Breast epithelium (tissue), 4 donors: ENCODE measurements around the gene CTSE. TPM values are rescaled to one million over a fixed set of nuclear protein-coding genes. Genes with fewer than 3 reads are reported as not detected.
A peak's percentile ranks its signal among the peaks of the same experiment; 100 is the strongest.

Source experiments
- DNase-seq, 2 donors: peaks; one replicate each; pipeline ENCODE4 v3.0.0-alpha.2; 2019; ENCODE audit warnings: low spot score in 2 of 2
- H3K27ac ChIP-seq, 2 donors: fragments of 200-600 bp; sonication (generic) in 1 of 2; one replicate each; pipeline ENCODE4 v1.5.1; 2016 to 2019; ENCODE audit warnings: mild to moderate bottlenecking in 1 of 2
- H3K27me3 ChIP-seq, 2 donors: fragments of 200-600 bp; sonication (generic) in 1 of 2; one replicate each; pipeline versions ENCODE4 v1.5.1 to v1.6.0; 2017 to 2019; ENCODE audit warnings: control low read depth in 1 of 2, mild to moderate bottlenecking in 1 of 2
- H3K36me3 ChIP-seq: fragments of 200-600 bp; one replicate; pipeline ENCODE4 v1.5.1; 2019
- H3K4me1 ChIP-seq, 2 donors: fragments of 200-600 bp; sonication (generic); one replicate each; pipeline ENCODE4 v1.5.1; 2016 to 2019; ENCODE audit warnings: control low read depth in 1 of 2
- H3K4me3 ChIP-seq, 3 donors: fragments of 200-600 bp; sonication (generic); 1 replicate in 2 of 3; 2 replicates in 1 of 3; pipeline ENCODE4 v1.5.1; 2016 to 2019; ENCODE audit warnings: mild to moderate bottlenecking in 3 of 3, moderate library complexity in 2 of 3
- H3K9me3 ChIP-seq, 2 donors: fragments of 200-600 bp; sonication (generic) in 1 of 2; one replicate each; pipeline ENCODE4 v1.5.1; 2016 to 2019; ENCODE audit warnings: control low read depth in 1 of 2
- POLR2A ChIP-seq: fragments of 450-650 bp; IDR thresholded peaks from one replicate; pipeline ENCODE4 v1.6.1; 2016; ENCODE audit warnings: antibody characterized with exemption, mild to moderate bottlenecking, moderate library complexity
- POLR2AphosphoS5 ChIP-seq, 3 donors: sonication (generic); formaldehyde crosslinking; IDR thresholded peaks; one replicate each; pipeline ENCODE4 v1.6.1; 2017; ENCODE audit warnings: antibody characterized with exemption in 3 of 3
- intact Hi-C: fragments of 100-400 bp; cut with DNase I; formaldehyde crosslinking; loops from one replicate; pipeline ENCODE4 v1.15.1; 2023; ENCODE audit warnings: low total_unique reads
- total RNA-seq, 3 donors: library from RNA; depleted of rRNA; stranded (reverse); fragments of >200 nt; gene quantifications; one replicate each; pipeline ENCODE4 v1.1.0, GENCODE V29; 2016
- TF ChIP-seq, protein P1 (sequence below), 3 donors: fragments of 450-650 bp; IDR thresholded peaks; one replicate each; pipeline ENCODE4 v1.5.1; 2016 to 2017; ENCODE audit warnings: antibody characterized with exemption in 3 of 3, mild to moderate bottlenecking in 3 of 3, moderate library complexity in 3 of 3

Gene CTSE
- total RNA-seq, 3 donors from 2014 or later, result under 0.01 TPM; not detected in 2

GRCh38 chr1:206032380-206033140, 8.9 kb upstream of the CTSE start:
- DNase-seq, result no peak
- Histone ChIP-seq H3K4me3 (no peak overlapping the region), H3K4me1 (no peaks in the 10 kb centered on the region), H3K9me3 (no peaks in the 10 kb centered on the region), H3K27me3 (no peaks in the 10 kb centered on the region), H3K27ac (no peak overlapping the region), H3K36me3 (no peaks in the 10 kb centered on the region)
- intact Hi-C loops, result no loop called here
- no peak for TF ChIP-seq POLR2AphosphoS5 (IDR thresholded peaks at IDR 0.05)
- TF ChIP-seq, protein P1, sequence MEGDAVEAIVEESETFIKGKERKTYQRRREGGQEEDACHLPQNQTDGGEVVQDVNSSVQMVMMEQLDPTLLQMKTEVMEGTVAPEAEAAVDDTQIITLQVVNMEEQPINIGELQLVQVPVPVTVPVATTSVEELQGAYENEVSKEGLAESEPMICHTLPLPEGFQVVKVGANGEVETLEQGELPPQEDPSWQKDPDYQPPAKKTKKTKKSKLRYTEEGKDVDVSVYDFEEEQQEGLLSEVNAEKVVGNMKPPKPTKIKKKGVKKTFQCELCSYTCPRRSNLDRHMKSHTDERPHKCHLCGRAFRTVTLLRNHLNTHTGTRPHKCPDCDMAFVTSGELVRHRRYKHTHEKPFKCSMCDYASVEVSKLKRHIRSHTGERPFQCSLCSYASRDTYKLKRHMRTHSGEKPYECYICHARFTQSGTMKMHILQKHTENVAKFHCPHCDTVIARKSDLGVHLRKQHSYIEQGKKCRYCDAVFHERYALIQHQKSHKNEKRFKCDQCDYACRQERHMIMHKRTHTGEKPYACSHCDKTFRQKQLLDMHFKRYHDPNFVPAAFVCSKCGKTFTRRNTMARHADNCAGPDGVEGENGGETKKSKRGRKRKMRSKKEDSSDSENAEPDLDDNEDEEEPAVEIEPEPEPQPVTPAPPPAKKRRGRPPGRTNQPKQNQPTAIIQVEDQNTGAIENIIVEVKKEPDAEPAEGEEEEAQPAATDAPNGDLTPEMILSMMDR (IDR thresholded peaks at IDR 0.05), result no peak
- no peak for TF ChIP-seq POLR2A

DNA sequence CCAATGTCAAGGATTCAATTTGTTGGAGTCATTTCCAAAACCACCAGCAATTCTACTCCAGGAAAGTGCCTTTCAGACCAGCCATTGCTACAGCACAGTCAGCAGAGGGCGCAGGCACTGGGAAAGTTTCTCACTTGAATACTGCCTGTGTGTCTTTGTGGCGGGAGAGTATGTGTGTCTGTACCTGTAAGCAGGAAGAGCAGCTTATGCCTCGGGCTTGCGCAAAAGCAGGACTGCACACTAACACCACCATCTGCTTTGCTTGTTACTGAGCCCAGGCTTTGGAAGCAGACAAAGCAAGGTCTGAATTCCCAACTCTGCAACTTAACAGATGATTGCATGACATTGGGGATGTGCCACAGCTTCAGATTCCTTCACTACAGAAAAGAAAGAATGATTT, 7.0 kb upstream of the CTSE start:
- no peak overlapping the region for H3K27ac ChIP-seq
- intact Hi-C loops, result no loop called here
- H3K36me3 ChIP-seq, result no peaks in the 10 kb centered on the region
- TF ChIP-seq POLR2A (no peak), POLR2AphosphoS5 (IDR thresholded peaks at IDR 0.05) (peak in 1 of 3 donors; percentile 42)
- TF ChIP-seq, protein P1 (IDR thresholded peaks at IDR 0.05), result peak; percentile 25 to 76 (median 53)
- DNase-seq, result peak in 1 of 2 donors; percentile 68
- H3K27me3 ChIP-seq, result no peaks in the 10 kb centered on the region
- H3K9me3 ChIP-seq, result no peaks in the 10 kb centered on the region
- no peak overlapping the region for H3K4me3 ChIP-seq
- H3K4me1 ChIP-seq, result no peaks in the 10 kb centered on the region

- no peaks in the 10 kb centered on the region for H3K9me3 ChIP-seq
- intact Hi-C loops, result no loop called here
- H3K4me1 ChIP-seq, result no peaks in the 10 kb centered on the region
- DNase-seq, result no peak
- no peak overlapping the region for H3K27ac ChIP-seq
- no peaks in the 10 kb centered on the region for H3K27me3 ChIP-seq
- no peak overlapping the region for H3K4me3 ChIP-seq
- TF ChIP-seq, protein P1 (IDR thresholded peaks at IDR 0.05), result no peak
- TF ChIP-seq POLR2AphosphoS5 (IDR thresholded peaks at IDR 0.05) (no peak), POLR2A (no peak)
- H3K36me3 ChIP-seq, result no peaks in the 10 kb centered on the region
These were observed 6.5 kb upstream of the CTSE start for GRCh38 chr1:206030191-206030590.

- Histone ChIP-seq H3K4me1 (no peaks in the 10 kb centered on the region), H3K9me3 (no peaks in the 10 kb centered on the region), H3K27ac (no peak overlapping the region), H3K36me3 (no peaks in the 10 kb centered on the region), H3K4me3 (no peak overlapping the region), H3K27me3 (no peaks in the 10 kb centered on the region)
- TF ChIP-seq, protein P1 (IDR thresholded peaks at IDR 0.05), result no peak
- peak; percentile 31 to 67 (median 50) for TF ChIP-seq POLR2AphosphoS5 (IDR thresholded peaks at IDR 0.05)
- intact Hi-C loops, result no loop called here
- peak in 1 of 2 donors; percentile 76 for DNase-seq
These were observed 5.8 kb upstream of the CTSE start for GRCh38 chr1:206029484-206029883.

GRCh38 chr1:206025283-206025820, 1.7 kb upstream of the CTSE start:
- DNase-seq, result no peak
- Histone ChIP-seq H3K4me3 (no peak overlapping the region), H3K36me3 (no peaks in the 10 kb centered on the region), H3K4me1 (no peaks in the 10 kb centered on the region), H3K9me3 (no peaks in the 10 kb centered on the region), H3K27ac (no peak overlapping the region), H3K27me3 (no peaks in the 10 kb centered on the region)
- TF ChIP-seq POLR2AphosphoS5 (IDR thresholded peaks at IDR 0.05) (no peak), POLR2A (no peak)
- TF ChIP-seq, protein P1 (IDR thresholded peaks at IDR 0.05), result no peak
- intact Hi-C loops, result no loop called here
